BJ (cell line): ENCODE results near the gene ENOX2. TPM values are rescaled to one million over a fixed set of nuclear protein-coding genes. Genes with fewer than 3 reads are reported as not detected.

Source experiments
- CTCF ChIA-PET: fragments of 350-600 bp; formaldehyde crosslinking; extraction: SDS; loops from one replicate; lab custom pipeline; 2021; ENCODE audit warnings: antibody characterized with exemption, inconsistent platforms; lab: Yijun Ruan, JAX
- POLR2A ChIA-PET: fragments of 300-600 bp; sonication (Branson Sonifier 250); formaldehyde crosslinking; extraction: SDS; loops from one replicate; lab custom pipeline; 2021; ENCODE audit warnings: antibody characterized with exemption; lab: Charles Lee
- DNase-seq: peaks from one replicate; pipeline ENCODE4 v3.0.0-alpha.2; 2011; ENCODE audit warnings: low read depth
- H3K27me3 ChIP-seq: 2 replicates; pipeline ENCODE4 v1.6.0; 2011; ENCODE audit warnings: low read length; ENCODE audit not compliant: control insufficient read depth, insufficient read depth
- H3K36me3 ChIP-seq: 2 replicates; pipeline ENCODE4 v1.5.1; 2011; ENCODE audit warnings: low read length; ENCODE audit not compliant: control insufficient read depth, insufficient read depth
- H3K4me3 ChIP-seq: 2 replicates; pipeline ENCODE4 v1.5.1; 2011; ENCODE audit warnings: low read depth, mild to moderate bottlenecking, control low read depth, low read length
- polyA plus RNA-seq: library from polyadenylated mRNA; depleted of rRNA; stranded (reverse); fragments of >200 nt; gene quantifications from 2 replicates; pipeline ENCODE4 v1.2.3, GENCODE V29; 2011
- TF ChIP-seq, protein P1 (sequence below): IDR thresholded peaks from 2 replicates; pipeline ENCODE4 v1.5.1; 2011; ENCODE audit warnings: low read depth, mild to moderate bottlenecking, control low read depth, inconsistent platforms, low read length, moderate library complexity; ENCODE audit not compliant: insufficient read depth

Gene ENOX2
- polyA plus RNA-seq, 1 experiment = 17.5 TPM

DNA sequence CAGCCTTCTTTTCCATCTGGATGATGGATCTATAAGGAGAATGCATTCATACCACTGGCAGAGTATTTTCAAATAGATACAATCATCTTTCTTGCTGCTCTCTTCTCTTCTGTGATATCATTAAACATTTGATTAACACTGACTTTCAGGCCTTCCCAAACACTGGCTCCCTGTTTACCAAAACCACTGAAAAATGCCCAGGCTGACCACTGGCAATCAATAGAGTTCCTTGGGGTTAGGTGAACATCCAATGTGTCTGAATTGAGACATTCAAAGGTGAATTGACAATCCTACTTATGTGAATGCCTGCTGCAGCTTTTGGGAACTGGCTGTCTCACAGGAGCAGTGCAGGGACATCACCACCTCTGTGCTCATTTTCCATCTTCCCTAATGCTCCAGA is 168.3 kb downstream of the ENOX2 start:
- ChIA-PET CTCF (no interaction called here), POLR2A (no interaction called here)
- Histone ChIP-seq H3K36me3 (no peaks in the 10 kb centered on the region), H3K27me3 (no peaks in the 10 kb centered on the region), H3K4me3 (no peak overlapping the region)
- DNase-seq = no peak
- TF ChIP-seq, protein P1, sequence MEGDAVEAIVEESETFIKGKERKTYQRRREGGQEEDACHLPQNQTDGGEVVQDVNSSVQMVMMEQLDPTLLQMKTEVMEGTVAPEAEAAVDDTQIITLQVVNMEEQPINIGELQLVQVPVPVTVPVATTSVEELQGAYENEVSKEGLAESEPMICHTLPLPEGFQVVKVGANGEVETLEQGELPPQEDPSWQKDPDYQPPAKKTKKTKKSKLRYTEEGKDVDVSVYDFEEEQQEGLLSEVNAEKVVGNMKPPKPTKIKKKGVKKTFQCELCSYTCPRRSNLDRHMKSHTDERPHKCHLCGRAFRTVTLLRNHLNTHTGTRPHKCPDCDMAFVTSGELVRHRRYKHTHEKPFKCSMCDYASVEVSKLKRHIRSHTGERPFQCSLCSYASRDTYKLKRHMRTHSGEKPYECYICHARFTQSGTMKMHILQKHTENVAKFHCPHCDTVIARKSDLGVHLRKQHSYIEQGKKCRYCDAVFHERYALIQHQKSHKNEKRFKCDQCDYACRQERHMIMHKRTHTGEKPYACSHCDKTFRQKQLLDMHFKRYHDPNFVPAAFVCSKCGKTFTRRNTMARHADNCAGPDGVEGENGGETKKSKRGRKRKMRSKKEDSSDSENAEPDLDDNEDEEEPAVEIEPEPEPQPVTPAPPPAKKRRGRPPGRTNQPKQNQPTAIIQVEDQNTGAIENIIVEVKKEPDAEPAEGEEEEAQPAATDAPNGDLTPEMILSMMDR = no peak

DNA sequence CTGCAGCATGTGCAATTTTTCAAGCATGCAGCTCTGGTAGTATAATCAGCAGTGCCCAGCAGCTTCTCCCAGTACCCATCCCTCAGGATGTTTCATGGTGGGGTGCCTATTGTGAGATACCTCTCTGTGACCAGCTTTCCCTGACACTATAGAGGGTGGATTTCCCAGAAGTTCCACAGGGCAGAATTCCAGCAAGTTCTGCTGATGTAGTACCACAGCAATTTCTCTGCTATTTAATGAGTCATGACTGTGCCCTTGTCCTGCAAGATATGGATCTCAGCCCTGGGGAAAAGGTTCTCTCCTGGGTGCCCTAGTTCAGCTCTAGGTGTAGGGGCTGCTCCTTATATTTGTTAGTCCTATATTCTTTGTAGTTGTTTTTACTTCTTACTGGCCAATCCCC is 174.8 kb downstream of the ENOX2 start:
- Histone ChIP-seq H3K4me3 (no peak overlapping the region), H3K27me3 (no peaks in the 10 kb centered on the region), H3K36me3 (no peaks in the 10 kb centered on the region)
- TF ChIP-seq, protein P1 = no peak
- no peak for DNase-seq
- ChIA-PET CTCF (no interaction called here), POLR2A (no interaction called here)

GRCh38 chrX:130726661-130727060 is 176.3 kb downstream of the ENOX2 start:
- H3K4me3 ChIP-seq = no peak overlapping the region
- ChIA-PET POLR2A (no interaction called here), CTCF (no interaction called here)
- H3K36me3 ChIP-seq = no peaks in the 10 kb centered on the region
- DNase-seq = no peak
- no peaks in the 10 kb centered on the region for H3K27me3 ChIP-seq
- TF ChIP-seq, protein P1 = no peak

DNA sequence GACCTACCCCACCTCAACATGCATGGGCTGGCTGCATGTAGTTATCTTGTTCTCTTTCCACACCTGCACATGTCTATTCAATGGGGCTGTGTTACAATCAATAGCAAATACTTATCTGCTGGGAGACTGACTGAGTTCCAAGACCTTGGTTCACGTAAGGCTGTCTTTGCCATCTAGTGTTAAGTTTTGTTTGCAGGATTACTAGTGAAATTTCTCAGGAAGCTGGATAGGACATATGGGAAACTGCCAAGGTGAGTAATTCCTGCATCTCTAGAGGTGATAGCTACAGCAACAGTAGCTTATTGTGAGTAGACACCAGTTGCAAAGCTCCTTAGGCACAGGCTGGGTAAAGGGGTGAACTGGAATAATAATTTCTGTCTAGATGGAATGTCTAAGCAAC is 177.5 kb downstream of the ENOX2 start:
- POLR2A ChIA-PET = no interaction called here
- CTCF ChIA-PET = interaction anchor here (1.1 kb wide), 1 partner anchor 186 kb away, joined by 4 read pairs; no protein-coding TSS in a partner anchor
- Histone ChIP-seq H3K4me3 (no peak overlapping the region), H3K36me3 (no peaks in the 10 kb centered on the region), H3K27me3 (no peaks in the 10 kb centered on the region)
- TF ChIP-seq, protein P1 = no peak
- DNase-seq = no peak

DNA sequence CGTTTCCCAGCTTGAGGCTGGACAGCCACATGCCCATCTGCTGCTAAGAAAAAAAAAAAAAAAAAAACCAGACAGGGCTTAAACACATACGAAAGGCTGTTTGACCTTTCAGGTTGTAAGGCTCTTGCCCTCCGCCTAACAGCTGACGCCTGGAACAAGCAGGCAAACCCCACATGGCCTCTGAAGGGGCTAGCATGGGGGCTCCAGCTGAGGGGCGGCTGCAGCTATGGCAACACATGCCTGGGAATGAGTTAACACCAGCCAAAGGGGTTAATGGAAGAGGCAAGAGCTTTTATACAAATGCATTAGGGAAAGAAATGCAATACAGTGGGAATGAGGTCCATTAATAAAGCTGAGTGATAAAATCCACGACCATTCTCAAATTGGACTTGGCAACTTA is 183.6 kb downstream of the ENOX2 start:
- DNase-seq = no peak
- POLR2A ChIA-PET = no interaction called here
- no peak overlapping the region for H3K4me3 ChIP-seq
- CTCF ChIA-PET = interaction anchor here (1.4 kb wide), 1 partner anchor 7 kb away, joined by 3 read pairs; no protein-coding TSS in a partner anchor
- H3K36me3 ChIP-seq = no peaks in the 10 kb centered on the region
- TF ChIP-seq, protein P1 = no peak
- no peaks in the 10 kb centered on the region for H3K27me3 ChIP-seq
